ENCODE data around the gene MTNR1B.

Gene MTNR1B

DNA sequence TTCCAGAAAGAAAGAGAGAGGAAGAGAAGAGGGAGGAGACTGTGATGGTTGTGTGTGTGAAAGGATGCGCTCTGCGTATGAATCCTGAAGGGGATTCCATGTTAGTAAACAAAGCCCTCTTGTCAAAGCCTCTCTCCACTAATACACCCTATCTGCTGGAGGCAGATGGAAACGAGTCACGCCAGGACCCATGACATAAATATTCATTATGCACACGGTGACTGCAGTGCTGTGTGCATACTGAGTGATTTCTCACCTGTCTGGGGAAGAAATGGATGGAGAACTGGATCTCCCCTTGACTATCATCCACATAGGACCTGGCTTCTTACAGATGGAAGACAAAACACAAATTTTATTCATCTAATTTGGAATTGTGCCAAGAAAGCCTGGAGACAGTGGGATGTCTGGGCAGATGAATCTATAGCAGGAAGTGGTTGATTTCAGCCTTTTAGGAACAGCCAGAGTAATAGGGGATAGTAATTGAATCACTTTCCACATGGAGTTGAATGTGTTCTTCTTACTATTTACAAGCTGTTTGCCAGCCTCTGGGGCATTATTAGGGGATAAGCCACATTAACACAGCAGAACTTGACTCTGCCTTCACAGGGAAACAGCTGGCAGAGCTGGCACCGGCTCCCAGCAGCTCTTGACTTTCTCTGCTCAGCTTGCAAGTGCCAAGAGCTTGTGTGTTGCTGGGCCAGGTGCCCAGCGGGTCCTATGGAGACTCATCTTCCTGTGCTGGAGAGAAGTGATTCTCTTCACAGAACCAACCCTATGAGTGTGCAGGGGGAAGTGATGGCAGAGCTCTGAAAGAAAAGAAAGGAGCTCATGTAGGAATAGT, 9.0 kb downstream of the MTNR1B start:
- no peak for DNase-seq

DNA sequence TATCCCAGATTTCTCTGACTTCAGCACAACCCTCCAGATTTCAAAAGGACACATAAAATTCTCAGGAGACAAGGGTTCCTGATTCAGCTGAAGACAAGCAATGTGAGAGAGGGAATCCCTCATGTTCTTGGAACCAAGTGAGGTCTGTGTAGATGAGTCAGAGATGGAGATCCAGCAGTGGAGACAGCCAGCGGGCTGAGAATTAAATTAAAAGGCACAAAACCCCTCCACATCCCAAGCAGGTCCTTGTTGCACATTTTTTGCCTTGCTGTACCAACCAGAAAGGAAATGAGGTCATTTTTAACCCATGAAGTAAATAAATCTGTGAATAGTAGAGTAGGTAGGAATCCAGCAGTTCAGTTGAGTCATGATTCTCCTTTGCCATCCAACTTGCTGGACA, 9.7 kb downstream of the MTNR1B start:
- no peak for DNase-seq

DNA sequence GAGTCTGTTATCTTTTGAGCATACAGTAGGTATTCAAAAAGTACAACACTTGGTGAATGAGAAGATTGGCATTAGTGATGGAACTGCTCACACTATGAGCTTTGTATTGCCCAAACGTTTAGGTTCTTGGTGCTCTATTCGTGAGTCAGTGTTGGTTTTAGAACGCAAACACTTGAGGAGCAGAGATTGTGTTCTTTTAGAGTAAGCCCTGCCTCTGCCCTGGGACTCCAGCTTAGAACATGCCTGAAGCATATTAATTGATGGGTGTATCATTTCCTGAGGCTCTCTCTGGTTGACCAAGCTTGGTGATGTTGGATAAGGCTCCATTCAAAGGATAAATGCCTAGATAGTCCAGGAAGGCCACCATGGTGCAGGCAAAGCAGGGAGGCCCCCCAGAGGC, 10.9 kb downstream of the MTNR1B start:
- DNase-seq: no peak

- DNase-seq: no peak
These were observed 12.1 kb downstream of the MTNR1B start for GRCh38 chr11:92981508-92982043.

- no peak for DNase-seq
These were observed 17.1 kb downstream of the MTNR1B start for GRCh38 chr11:92986585-92986984.

GRCh38 chr11:92993004-92993403, 23.6 kb downstream of the MTNR1B start:
- DNase-seq: no peak

- no peak for DNase-seq
These were observed 31.3 kb downstream of the MTNR1B start for GRCh38 chr11:93000511-93001476.

- DNase-seq: no peak
These were observed 32.4 kb downstream of the MTNR1B start for GRCh38 chr11:93001806-93002205.

DNA sequence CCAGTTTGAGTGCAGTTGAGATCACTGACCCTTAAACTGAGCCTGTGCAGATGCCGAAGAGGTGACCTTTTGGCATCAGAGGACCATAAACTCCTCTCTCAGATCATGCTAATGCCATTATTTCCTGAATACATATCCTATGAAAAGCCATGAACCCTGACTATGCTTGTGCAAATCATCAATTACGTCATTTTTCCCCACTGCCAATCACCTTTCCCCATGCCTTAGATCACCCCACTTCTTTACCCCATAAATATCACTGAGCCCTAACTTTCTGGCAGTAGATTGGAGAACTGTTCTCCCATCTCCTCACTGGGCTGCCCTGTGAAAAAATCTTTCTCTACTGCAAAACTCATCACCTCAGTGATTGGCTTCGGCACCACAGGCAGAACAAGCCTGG, 32.9 kb downstream of the MTNR1B start:
- DNase-seq: no peak

DNA sequence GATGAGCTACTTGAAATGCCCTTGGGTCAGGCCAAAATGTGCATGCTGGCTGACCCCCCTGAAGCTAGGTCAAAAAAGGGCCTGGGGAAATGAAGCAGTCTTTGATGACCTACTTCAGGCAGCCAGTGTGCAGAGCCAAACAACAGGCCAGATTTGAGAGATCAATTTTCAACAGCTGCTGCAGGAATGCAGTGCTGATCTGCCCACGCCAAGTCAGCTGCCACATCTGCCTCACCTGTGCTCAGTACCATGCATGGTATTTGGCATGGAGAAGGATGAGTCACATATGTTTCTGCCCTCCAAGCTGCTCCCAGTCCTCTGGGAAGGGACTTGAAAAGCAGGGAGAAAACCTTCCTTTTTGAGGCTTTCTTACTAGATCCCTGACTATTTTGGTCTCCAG, 35.8 kb downstream of the MTNR1B start:
- DNase-seq: no peak

DNA sequence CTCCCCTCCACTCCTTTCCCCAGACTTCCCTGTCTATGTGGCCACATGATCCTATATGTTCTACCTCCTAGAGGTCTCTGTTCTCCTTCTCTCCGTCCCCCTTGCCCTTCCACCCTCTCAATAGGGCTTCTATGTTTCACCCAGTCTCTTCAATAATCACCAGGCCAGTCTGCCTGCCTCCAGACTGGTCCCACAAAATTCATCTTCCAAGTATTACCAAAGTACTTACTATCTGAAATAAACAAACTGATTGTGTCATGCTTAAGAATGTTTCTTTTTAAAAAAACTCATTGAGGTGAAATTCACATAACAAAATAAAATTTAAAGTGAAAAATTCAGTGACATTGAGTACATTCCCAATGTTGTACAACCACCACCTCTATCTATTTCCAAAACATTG, 44.2 kb downstream of the MTNR1B start:
- no peak for DNase-seq

DNA sequence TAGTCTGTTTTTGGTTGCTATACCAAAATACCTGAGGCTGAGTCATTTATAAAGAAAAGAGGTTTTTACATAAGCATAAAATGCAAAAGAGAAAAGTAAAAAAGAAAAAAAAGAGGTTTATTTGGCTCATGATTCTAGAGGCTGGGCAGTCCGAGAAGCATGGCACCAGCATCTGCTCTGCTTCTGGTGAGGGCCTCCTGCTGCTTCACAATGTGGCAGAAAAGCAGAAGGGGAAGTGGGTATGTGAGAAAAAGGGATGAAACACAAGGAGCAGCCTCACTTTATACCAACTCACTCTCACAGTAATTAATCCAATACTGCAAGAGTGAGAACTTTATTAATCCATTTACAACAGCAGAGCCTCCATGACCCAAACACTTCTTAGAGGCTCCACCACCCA, 47.1 kb downstream of the MTNR1B start:
- no peak for DNase-seq

GRCh38 chr11:93017821-93018690, 48.6 kb downstream of the MTNR1B start:
- no peak for DNase-seq

- DNase-seq: no peak
These were observed 51.0 kb downstream of the MTNR1B start for GRCh38 chr11:93020248-93021046.

GRCh38 chr11:93024369-93024768, 54.9 kb downstream of the MTNR1B start:
- DNase-seq: no peak

DNA sequence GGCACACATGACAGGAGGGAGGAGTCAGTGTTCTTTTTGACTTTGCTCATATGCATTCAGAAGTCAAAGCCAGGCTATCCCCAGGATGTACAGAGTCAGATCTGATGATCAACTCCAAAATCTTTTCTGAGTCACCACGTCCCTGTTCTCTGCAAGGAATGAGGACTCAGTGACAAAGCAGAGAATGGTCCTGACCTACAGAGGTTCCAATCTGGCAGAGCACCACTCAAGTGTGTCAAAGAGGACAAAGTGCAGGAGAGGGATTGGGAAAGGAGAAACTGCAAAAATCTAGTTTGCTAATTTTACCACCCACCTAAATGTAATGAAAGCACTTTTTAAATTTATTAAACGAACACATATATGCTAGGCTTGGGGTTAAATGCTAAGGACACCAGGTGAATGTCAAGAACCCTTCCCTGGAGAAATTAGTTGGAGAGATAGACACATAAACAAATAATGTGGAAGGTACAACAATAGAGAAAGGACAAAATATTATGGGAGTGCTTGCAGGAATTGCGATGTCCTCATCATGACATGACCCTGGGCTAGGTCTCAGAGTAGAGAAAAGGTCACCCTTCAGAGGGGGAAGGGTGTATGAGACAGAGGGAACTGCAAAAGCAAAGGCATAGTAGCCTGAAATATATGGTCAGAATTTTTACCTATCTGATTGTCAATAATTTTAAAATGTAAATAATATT, 56.3 kb downstream of the MTNR1B start:
- no peak for DNase-seq

DNA sequence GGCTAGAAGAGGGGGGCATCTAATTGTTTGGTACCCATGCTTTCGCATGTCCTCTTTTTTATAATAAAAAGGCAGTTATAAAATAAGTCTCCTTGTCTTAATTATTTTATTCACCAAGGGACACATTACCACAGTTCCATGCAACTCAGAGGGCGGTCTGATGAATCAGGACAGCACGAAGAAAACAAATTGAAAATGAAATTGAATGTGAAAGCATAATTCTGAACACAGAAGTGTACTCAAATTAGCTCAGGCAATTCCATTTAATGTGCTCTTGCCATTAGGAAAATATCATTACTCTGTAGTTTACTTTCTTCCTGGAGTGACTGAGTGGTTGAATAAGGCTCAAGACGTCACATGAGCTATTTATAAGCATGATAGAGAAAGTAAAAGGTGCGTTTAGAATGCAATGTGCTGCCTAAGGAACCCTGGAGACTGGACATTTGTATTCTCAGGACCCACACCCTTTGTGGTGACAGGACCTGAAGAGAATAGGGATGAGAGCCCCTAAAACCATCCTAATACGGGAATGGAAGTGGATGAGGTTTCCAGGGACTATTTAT, 59.6 kb downstream of the MTNR1B start:
- no peak for DNase-seq

- DNase-seq: peak in 1 of 2 donors; percentile 30
These were observed 61.9 kb downstream of the MTNR1B start for GRCh38 chr11:93031386-93031785.
